HCT116 (cell line): ENCODE data around the gene SZT2. TPM values are rescaled to one million over a fixed set of nuclear protein-coding genes. Genes with fewer than 3 reads are reported as not detected.

ENCODE experiments used
- ATAC-seq: fragments of 200-7000 bp; cut with Tn5 transposase; 2 replicates; pipeline ENCODE4 v1.9.1; 2020; ENCODE audit warnings: mild to moderate bottlenecking, moderate library complexity
- BruUV-seq: library from RNA; stranded (reverse); fragments of 400-500 nt; replicated peaks from 2 replicates; lab custom pipeline; 2021; lab: Mats Ljungman, UMichigan
- CTCF ChIA-PET: fragments of 300-600 bp; sonication (Branson Sonifier 250); formaldehyde crosslinking; loops from one replicate; lab custom pipeline; 2021; ENCODE audit warnings: antibody characterized with exemption; lab: Charles Lee
- POLR2A ChIA-PET: fragments of 300-600, 350-600 bp; sonication (Branson Sonifier 250); formaldehyde crosslinking; loops from one replicate; lab custom pipeline; 2021; ENCODE audit warnings: antibody characterized with exemption; lab: Charles Lee
- RAD21 ChIA-PET, 2 experiments: fragments of 300-600 bp; sonication (Branson Sonifier 250); formaldehyde crosslinking; loops; one replicate each; lab custom pipeline; 2023; ENCODE audit warnings: low total read pairs in 2 of 2; ENCODE audit not compliant: uncharacterized antibody in 2 of 2, unreplicated experiment in 2 of 2, low non-redundant PET in 1 of 2; lab: Charles Lee
- DNase-seq: peaks from one replicate; pipeline ENCODE4 v3.0.0-alpha.2; 2010; ENCODE audit warnings: low read depth, low spot score
- H2AFZ ChIP-seq: fragments of 200-600 bp; shearing (Covaris generic), sonication (generic); 2 replicates; pipeline ENCODE4 v1.6.1; 2017; ENCODE audit warnings: low read depth, mixed run types, mixed read lengths, antibody characterized with exemption, low read length; ENCODE audit not compliant: poor library complexity, severe bottlenecking
- H3K27ac ChIP-seq: 2 replicates; pipeline ENCODE4 v1.5.1; 2012; ENCODE audit warnings: low read depth, low read length
- H3K27me3 ChIP-seq: fragments of 200-600 bp; sonication (generic); 2 replicates; pipeline ENCODE4 v1.6.1; 2016; ENCODE audit warnings: mixed run types, low read length, mixed read lengths; ENCODE audit not compliant: insufficient read depth
- H3K36me3 ChIP-seq, 2 experiments: fragments of 200-500 bp in 1 of 2; fragments of 200-600 bp in 1 of 2; sonication (Bioruptor generic) in 1 of 2; sonication (generic) in 1 of 2; 2 replicates each; pipeline versions ENCODE4 v1.5.1 to v1.6.1; 2014 to 2016; ENCODE audit warnings: low read length in 2 of 2, inconsistent platforms in 1 of 2, mixed read lengths in 1 of 2, mixed run types in 1 of 2; ENCODE audit not compliant: insufficient read depth in 2 of 2, control insufficient read depth in 1 of 2
- H3K4me1 ChIP-seq, 2 experiments: fragments of 200-600 bp in 1 of 2; sonication (generic) in 1 of 2; 2 replicates each; pipeline versions ENCODE4 v1.5.1 to v1.6.1; 2012 to 2017; ENCODE audit warnings: low read length in 2 of 2, inconsistent platforms in 1 of 2, mild to moderate bottlenecking in 1 of 2, mixed read lengths in 1 of 2, mixed run types in 1 of 2, moderate library complexity in 1 of 2; ENCODE audit not compliant: insufficient read depth in 2 of 2, control insufficient read depth in 1 of 2
- H3K4me2 ChIP-seq: fragments of 200-600 bp; sonication (generic); 2 replicates; pipeline ENCODE4 v1.6.1; 2017; ENCODE audit warnings: mixed run types, low read length, mixed read lengths
- H3K4me3 ChIP-seq, 2 experiments: fragments of 200-600 bp in 1 of 2; sonication (generic) in 1 of 2; replicated peaks in 1 of 2; 2 replicates each; pipeline ENCODE4 v1.5.1; 2011 to 2016; ENCODE audit warnings: low read length in 2 of 2, control low read depth in 1 of 2, low read depth in 1 of 2, mild to moderate bottlenecking in 1 of 2, mixed read lengths in 1 of 2, mixed run types in 1 of 2
- H3K79me2 ChIP-seq: fragments of 200-600 bp; sonication (generic); 2 replicates; pipeline ENCODE4 v1.6.1; 2017; ENCODE audit warnings: mild to moderate bottlenecking, mixed run types, low read length, moderate library complexity, mixed read lengths; ENCODE audit not compliant: insufficient read depth
- H3K9ac ChIP-seq: fragments of 200-600 bp; sonication (generic); 2 replicates; pipeline ENCODE4 v1.6.1; 2016; ENCODE audit warnings: low read length, mixed read lengths
- H3K9me2 ChIP-seq: fragments of 200-600 bp; sonication (generic), shearing (Covaris generic); 2 replicates; pipeline ENCODE4 v1.6.1; 2017; ENCODE audit warnings: mixed run types, mild to moderate bottlenecking, moderate library complexity; ENCODE audit not compliant: insufficient read depth
- H3K9me3 ChIP-seq, 2 experiments: fragments of 200-500 bp in 1 of 2; fragments of 200-600 bp in 1 of 2; sonication (Bioruptor generic) in 1 of 2; sonication (generic) in 1 of 2; 2 replicates each; pipeline ENCODE4 v1.6.1; 2014 to 2017; ENCODE audit warnings: low read length in 2 of 2, mixed read lengths in 2 of 2, inconsistent platforms in 1 of 2, low read depth in 1 of 2, mild to moderate bottlenecking in 1 of 2, mixed run types in 1 of 2, moderate library complexity in 1 of 2; ENCODE audit not compliant: control insufficient read depth in 1 of 2, insufficient read depth in 1 of 2
- H4K20me1 ChIP-seq: fragments of 200-600 bp; sonication (generic), shearing (Covaris generic); 2 replicates; pipeline ENCODE4 v1.6.1; 2017; ENCODE audit warnings: mixed run types, mild to moderate bottlenecking, moderate library complexity; ENCODE audit not compliant: insufficient read depth
- CBX3 ChIP-seq: IDR thresholded peaks from 2 replicates; pipeline ENCODE4 v1.6.1; 2012; ENCODE audit warnings: low read depth
- CEBPB ChIP-seq: IDR thresholded peaks from 2 replicates; pipeline ENCODE4 v1.6.1; 2012; ENCODE audit warnings: low read depth
- ELF1 ChIP-seq: IDR thresholded peaks from 2 replicates; pipeline ENCODE4 v1.6.1; 2012; ENCODE audit warnings: low read depth, borderline replicate concordance
- EZH2 ChIP-seq: fragments of 200-600 bp; sonication (generic); IDR thresholded peaks from 2 replicates; pipeline ENCODE4 v1.6.1; 2017; ENCODE audit warnings: antibody characterized with exemption, mixed run types
- EZH2phosphoT487 ChIP-seq: fragments of 200-600 bp; IDR thresholded peaks from 2 replicates; pipeline ENCODE4 v1.6.1; 2018; ENCODE audit warnings: antibody characterized with exemption, borderline replicate concordance
- JUND ChIP-seq: IDR thresholded peaks from 2 replicates; pipeline ENCODE4 v1.6.1; 2012
- POLR2AphosphoS5 ChIP-seq: IDR thresholded peaks from 2 replicates; pipeline ENCODE4 v1.6.1; 2011; ENCODE audit warnings: mild to moderate bottlenecking, low read depth, low read length, moderate library complexity
- REST ChIP-seq: IDR thresholded peaks from 2 replicates; pipeline ENCODE4 v1.6.1; 2012; ENCODE audit warnings: low read depth
- SRF ChIP-seq: IDR thresholded peaks from 2 replicates; pipeline ENCODE4 v1.6.1; 2012; ENCODE audit warnings: low read depth
- YY1 ChIP-seq: IDR thresholded peaks from 2 replicates; pipeline ENCODE4 v1.6.1; 2011; ENCODE audit warnings: low read length, low read depth, moderate library complexity, mild to moderate bottlenecking; ENCODE audit not compliant: insufficient replicate concordance; ENCODE audit errors: extremely low read depth
- ZBTB33 ChIP-seq: IDR thresholded peaks from 2 replicates; pipeline ENCODE4 v1.6.1; 2011; ENCODE audit warnings: mild to moderate bottlenecking, low read length, moderate library complexity; ENCODE audit not compliant: insufficient replicate concordance; ENCODE audit errors: extremely low read depth
- ZFX ChIP-seq: fragments of 450-650 bp; IDR thresholded peaks from 2 replicates; pipeline ENCODE4 v1.6.1; 2017
- ZNF274 ChIP-seq: fragments of 200-500 bp; sonication (Bioruptor generic); IDR thresholded peaks from 2 replicates; pipeline ENCODE4 v1.6.1; 2014; ENCODE audit warnings: mild to moderate bottlenecking, low read depth, low read length, inconsistent platforms
- intact Hi-C: fragments of 100-400 bp; cut with micrococcal nuclease; formaldehyde crosslinking; loops from 2 replicates; pipeline ENCODE4 v1.10.0; 2022
- total RNA-seq: library from RNA; stranded (reverse); gene quantifications from one replicate; pipeline ENCODE4 v1.2.1, GENCODE V29; 2021; ENCODE audit not compliant: unreplicated experiment
- TF ChIP-seq, protein P1 (sequence below): IDR thresholded peaks from 2 replicates; pipeline ENCODE4 v1.6.1; 2012

SZT2 gene
- total RNA-seq, 1 experiment from 2014 or later, result 43.0 TPM

- CTCF ChIA-PET, result no interaction called here
- Histone ChIP-seq H4K20me1 (no peaks in the 10 kb centered on the region), H3K4me1 (peaks cover 14 to 35% of the 10 kb centered on the region in 2 experiments), H3K4me3 (no peak overlapping the region), H3K79me2 (no peaks in the 10 kb centered on the region; the same call in 1 of the 2 replicates), H2AFZ (no peak overlapping the region), H3K4me2 (no peak overlapping the region), H3K9ac (no peak overlapping the region), H3K27me3 (no peaks in the 10 kb centered on the region), H3K36me3 (no peaks in the 10 kb centered on the region), H3K9me3 (no peaks in the 10 kb centered on the region), H3K27ac (no peak overlapping the region), H3K9me2 (no peaks in the 10 kb centered on the region)
- intact Hi-C loops, result no loop called here
- no peak for TF ChIP-seq REST
- no peak for TF ChIP-seq ZFX
- no peak for TF ChIP-seq YY1
- TF ChIP-seq ZBTB33, result no peak
- TF ChIP-seq POLR2AphosphoS5, result no peak
- TF ChIP-seq ELF1, result no peak
- no peak for TF ChIP-seq EZH2phosphoT487
- TF ChIP-seq, protein P1, sequence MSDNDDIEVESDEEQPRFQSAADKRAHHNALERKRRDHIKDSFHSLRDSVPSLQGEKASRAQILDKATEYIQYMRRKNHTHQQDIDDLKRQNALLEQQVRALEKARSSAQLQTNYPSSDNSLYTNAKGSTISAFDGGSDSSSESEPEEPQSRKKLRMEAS, result no peak
- TF ChIP-seq CBX3, result no peak
- TF ChIP-seq CEBPB, result no peak
- TF ChIP-seq SRF, result no peak
- TF ChIP-seq JUND, result no peak
- no peak for TF ChIP-seq EZH2
- no peak for TF ChIP-seq ZNF274
- RAD21 ChIA-PET, result no interaction called here
- POLR2A ChIA-PET, result interaction anchor here (0.7 to 1.7 kb wide), 2 partner anchors 15 to 44 kb away, joined by 3 to 5 read pairs; partner anchors contain the start of gene ELOVL1
- ATAC-seq (no peak), DNase-seq (no peak)
- BruUV-seq, result no TSS peak
Observed at GRCh38 chr1:43352881-43353280, 36.8 kb upstream of the SZT2 start.
